Measurements from ENCODE around the gene PARD3.

- no peak for TF ChIP-seq CTCF (IDR thresholded peaks at IDR 0.05)
- TF ChIP-seq POLR2A (IDR thresholded peaks at IDR 0.05) = no peak
Observed at GRCh38 chr10:34821587-34822585, 6.8 kb upstream of the PARD3 start.

All from Peyer's patch (tissue), 4 donors.